NCI-H748 (cell line): ENCODE results near the gene BTK.

Experiments
- DNase-seq: peaks from one replicate; lab custom pipeline; 2025; ENCODE audit not compliant: unreplicated experiment; lab: John Stamatoyannopoulos, UW

Gene BTK

DNA sequence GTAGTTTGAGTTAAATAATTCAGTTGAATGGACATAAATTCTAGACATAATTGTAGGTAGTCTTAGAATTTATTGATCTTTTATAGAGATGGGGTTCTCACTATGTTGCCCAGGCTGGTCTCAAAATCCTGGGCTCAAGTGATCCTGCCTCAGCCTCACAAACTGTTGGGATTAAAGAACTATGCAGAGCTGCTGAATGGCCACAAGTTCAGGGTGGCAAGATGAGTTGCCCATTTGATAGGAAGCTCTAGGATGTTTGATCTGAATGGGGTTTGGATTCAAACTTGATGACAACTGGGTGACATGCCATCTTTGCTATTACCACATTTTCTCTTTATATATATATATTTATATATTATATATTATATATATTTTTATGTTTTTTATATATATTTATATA is 8.4 kb upstream of the BTK start:
- DNase-seq, result no peak

DNA sequence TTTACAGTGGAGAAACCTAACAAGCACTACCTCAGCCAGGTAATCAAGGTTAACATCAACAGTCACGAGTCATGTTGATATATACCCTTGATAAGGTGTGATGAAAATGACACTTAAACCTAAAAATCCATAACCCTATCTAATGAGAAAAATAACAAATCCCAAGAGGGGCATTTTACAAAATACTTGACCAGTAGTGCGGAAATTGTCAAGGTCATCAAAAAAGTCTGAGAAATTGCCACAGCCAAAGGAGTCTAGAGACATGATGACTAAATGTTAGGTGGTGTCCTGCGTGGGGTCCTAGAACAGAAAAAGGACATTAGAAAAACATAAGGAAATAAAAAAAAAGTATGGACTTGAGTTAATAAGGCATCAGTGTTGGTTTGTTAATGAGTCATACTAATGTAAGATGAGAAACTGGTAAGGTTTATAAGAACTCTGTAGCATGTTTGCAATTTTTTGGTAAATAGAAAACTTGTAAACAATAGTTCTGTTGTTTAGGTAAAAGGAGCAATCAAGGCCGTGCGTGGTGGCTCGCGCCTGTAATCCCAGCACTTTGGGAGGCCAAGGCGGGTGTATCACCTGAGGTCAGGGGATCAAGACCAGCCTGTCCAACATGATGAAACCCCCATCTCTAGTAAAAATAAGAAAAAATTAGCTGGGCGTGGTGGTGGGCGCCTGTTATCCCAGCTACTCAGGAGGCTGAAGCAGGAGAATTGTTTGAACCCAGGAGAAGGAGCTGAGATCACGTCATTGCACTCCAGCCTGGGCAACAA is 7.7 kb upstream of the BTK start:
- DNase-seq, result no peak

DNA sequence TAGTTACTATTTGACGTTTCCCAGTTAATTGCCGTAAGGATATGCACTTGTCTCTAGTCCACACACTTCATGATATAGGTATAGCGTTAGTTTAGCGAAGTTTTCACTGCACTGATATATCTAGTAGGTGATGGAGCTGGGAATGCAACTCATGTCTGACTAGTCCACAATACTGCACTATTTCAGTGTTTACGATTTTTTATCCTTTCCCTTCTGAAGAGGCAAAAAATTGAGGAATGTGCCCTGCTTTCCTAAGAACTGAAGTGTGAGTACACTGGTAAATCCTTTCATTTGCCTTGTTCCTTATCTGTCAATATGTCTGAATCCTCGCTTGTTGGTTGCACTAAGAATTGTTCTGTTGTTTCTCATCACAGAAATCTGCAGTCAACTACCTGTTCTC is 5.8 kb upstream of the BTK start:
- no peak for DNase-seq

DNA sequence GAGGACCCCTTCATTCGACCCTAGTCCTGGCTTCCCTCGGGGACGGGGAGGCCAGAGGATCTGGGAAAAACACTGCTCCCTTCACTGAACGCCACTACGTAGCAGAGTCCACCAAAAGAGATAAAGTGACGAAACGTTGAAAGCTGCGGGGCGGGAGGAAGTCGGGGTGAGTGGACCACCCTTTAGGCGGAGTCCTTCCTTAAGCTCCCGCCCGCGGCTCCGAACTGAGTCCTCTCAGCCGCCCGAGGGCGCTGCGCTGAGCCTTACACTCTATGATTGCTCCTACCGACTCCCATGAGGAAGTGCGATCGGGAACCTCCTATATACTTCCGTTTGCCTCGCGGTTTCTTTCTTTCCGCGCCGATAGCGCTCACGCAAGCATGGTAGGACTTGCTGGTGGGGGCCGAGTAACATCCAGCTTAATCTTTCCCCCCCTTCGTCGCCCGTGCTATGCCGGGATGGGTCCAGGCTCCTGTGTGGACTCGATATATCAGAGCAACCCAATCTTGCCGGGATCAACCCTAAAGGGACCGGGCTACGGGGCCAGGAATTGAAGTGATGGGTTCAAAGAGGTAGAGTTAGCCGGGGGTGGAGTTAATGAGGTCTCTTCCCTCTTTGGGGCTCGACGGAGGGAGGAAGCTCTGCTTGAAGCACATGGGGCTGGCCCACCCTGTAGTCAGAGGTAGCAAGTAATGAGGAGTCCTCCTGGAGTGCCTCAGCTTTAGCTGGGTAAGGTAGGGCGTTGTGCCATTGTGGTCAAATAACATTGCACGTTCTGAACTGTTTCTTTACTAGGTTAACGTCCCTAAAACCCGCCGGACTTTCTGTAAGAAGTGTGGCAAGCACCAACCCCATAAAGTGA is 4.9 kb upstream of the BTK start, which contains the start of gene RPL36A:
RPL36A (plus strand) TSS at position 348 of the 862 bp plus-strand sequence; CDS start at position 381, 33 bp downstream.
- peak; percentile 95 for DNase-seq

DNA sequence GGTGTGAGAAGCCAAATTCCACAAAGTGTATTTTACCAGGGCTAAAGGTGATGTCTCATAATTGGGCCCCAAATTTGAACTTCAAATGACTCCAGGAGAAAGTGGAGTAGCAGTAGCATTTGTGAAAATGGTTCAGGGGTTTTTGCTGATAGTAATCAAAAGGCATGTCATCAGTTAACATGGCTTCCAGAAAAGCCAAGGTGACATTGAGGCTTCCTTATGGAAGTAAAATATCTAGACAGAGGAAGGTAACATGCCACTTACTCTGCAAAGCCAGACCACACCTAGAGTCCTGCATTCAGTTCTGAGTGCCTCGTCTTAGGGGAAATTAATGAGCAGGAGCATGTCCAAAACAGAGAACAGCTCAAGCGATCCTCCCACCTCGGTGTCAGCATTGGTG is 2.6 kb upstream of the BTK start:
- no peak for DNase-seq

DNA sequence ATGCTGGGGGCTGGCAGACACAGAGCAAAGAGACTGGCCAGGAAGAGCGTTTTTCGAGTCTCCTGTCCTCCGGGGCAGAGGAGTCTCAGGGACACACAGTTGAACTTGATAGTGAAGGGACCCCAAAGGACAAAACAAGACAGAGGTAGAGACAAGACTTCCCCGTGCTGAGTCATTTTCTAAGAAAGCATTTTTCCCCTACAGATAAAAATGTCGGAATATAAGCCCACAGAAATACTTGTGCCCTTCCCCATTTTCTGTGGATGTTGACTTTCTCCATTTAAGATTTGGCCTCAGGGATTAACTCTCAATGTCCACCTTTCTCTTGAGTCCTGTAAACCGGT is 523 bp upstream of the BTK start:
- no peak for DNase-seq

DNA sequence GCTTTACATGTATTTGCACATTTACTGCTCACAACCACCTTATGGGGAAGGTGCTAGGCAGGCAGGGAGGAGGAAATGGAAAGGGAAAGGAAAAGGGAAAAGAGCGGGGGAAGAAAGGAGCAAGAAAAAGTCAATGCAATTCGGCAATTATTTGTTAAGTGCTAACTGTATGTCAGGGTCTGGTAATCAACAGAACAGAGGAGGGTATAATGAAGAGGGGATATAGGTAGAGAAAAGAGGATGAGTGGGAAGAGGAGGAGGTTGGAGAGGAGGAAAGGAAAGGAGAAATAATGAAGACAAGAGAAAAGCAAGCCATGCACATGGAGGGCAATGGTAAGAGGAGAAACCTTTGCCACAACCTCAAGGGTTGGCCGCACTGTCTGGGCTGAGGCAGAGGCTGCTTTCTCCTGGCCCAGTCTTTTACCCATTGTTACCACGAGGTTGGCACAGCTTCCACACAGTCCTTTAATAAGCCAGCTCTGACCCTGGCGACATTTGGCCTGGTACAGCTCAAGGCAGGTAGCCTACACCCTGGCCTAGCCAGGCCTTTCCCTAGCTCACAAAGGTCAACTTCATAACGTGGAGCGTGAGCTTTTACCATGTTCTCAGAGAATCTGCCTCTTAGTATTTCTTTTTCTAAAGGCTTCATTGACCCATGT is 836 bp downstream of the BTK start:
- no peak for DNase-seq

DNA sequence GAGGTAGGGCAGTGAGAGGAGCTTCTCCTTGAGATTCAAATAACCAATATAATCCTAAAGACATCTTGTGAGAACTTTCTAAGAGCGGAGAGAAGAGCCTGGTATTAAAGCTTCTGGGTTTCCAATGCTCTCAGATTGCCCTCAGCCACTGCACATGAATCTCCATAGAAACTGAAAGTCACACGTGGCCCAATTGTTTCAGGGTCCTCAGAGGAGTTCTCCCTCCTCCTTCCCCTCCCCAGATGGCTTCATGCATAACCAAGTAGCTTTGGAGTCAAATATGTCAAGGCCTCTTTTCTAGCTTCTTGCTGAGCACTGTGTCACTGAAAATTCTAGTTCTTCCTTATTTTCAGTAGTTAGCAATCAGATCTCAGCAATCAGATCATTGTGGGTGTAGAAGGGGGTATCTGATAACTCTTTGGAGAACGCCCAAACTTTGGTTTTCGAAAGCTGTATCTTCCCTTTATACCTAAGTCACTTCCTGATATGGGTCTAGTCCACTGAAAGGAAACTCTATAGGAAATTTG is 2.2 kb downstream of the BTK start:
- DNase-seq, result no peak

DNA sequence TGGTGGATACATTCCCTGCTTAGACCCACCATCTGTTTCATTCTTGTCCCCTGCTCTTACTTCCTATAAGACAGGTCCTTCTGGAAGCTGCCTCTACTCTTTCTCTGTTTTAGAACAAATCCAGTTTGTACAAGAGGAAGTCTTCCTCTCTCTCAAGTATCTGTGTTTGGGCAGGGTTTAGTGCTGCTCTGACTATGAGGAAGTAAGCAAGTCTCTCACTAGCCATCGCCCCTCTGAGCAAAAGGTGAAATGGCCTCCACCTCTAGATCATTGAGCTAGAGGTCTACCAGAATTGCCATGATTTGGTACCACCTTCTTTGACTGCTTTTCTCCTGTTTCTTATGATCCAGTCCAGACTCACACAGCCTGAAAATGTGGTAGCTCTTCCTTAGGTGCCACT is 8.4 kb downstream of the BTK start:
- DNase-seq, result no peak

DNA sequence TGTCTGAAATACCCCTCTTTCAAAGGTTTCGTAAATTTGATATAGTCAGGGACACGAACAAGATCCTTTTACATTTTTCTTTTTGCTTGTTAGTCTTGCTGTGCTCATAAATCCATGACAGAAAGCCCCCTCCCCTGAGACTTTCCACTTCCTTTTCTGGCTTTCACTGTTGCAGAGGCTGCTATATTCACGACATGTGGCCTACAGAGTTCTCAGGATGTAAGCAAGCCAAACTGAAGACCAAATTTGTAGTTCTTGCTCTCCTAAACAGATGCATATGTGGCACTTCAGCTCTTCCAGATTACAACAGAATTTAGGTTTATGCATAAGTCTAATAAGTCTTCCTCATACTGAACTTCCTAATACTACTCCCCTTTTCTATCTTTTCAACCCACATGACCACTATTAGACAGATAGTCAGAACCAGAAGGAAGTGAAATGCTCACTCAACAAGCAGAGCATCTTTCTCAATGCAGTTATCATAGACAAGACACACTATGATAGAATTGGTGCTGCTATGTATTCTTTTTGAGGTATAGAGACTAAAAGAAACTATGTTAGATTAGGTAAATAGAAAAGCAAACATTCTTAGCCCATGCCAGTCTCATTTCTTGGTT is 15.0 kb downstream of the BTK start:
- DNase-seq, result no peak

DNA sequence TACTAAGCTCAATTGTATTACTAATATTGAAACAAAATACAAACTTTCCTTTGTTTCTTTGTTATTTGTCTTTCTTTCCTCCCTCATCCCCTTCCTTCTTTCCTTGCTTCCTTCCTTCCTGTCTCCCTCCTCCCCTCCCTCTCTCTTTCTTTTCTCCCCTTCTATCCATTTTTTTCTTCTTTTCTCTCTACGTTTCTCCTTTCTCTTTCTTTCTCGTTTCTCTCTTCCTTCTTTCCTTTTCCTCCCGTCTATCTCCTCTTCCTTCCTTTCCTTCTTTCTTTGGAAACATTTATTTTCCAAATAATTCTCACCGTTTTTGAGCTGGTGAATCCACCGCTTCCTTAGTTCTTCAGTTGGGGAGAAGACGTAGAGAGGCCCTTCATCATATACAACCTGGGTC is 16.3 kb downstream of the BTK start:
- no peak for DNase-seq

DNA sequence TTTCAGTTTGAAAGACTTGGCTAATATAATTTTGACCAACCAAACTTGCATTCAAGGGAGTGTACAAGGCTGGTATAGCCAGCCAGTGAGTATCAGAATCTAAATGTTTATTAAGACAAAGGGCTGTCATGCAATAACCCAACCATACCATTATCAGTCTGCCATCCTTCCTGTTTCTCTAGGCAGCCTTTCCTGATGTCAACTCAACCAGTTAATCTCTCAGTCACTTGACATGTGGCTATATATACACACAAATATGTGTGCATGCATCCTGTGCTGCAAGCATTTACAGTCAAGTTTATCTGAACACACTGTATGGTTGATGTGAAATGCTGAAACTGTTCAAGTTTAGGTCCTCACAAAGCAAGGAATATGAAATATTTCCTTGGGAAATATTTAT is 17.2 kb downstream of the BTK start:
- no peak for DNase-seq

DNA sequence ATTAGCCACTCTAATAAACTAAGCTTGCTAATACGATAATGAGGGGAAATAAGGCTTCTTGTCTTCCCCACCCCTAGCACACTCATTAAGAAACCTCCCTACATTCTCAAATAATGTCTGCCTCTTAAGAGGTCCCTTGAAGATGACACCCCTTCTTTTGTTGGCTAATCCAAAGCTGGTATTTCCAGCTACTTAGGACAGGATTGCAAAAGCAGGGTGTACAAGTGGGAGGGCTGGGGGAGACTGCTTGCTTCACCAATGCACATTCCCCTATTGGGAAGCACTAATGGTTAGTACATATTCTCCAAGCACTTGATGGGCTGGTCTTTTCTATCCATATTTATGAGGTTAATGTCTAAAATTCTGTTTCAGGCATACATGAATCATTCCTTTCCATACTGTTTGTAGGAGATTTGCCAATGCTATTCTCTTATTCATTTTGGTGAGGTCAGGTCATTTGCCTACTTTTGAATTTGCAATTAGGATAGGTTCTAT is 20.6 kb downstream of the BTK start:
- no peak for DNase-seq

DNA sequence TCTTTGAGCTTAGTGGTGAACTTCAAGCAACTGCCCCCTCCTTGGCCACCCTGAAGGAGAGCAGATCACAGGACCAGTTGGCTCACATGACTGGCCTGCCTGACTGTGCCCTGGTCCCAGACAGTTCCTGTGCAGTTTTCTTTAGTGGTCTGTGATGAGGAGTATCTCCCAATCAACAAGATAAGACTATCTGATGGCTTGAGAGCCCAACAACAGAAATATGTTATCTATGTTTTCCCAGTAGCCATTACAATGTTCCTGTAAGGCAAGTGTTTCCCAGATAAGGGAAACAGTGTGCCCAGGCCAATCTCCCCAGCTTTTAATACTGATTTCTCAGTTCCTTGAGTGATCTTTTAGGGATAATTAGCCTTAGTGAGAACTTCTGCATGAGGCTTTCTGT is 23.2 kb downstream of the BTK start:
- DNase-seq, result no peak

DNA sequence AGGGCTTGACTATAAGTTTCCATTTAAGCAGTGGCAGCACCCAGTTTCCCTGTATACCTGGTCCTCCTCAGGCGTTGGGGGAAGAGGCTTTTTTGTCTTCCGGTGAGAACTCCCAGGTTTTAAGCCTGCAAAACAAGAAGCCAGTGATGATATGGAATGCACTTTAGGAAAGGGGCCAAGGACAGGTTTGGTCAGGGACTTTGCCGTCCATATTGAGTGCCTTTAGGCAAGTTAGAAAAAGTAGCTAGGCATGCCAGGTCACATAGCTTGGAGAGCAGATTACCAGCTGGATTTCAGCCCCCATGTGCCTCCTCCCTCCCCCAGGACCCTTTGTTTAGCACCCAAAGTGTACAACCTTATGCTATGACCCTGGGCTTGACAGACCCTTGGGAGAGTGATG is 23.9 kb downstream of the BTK start:
- no peak for DNase-seq

DNA sequence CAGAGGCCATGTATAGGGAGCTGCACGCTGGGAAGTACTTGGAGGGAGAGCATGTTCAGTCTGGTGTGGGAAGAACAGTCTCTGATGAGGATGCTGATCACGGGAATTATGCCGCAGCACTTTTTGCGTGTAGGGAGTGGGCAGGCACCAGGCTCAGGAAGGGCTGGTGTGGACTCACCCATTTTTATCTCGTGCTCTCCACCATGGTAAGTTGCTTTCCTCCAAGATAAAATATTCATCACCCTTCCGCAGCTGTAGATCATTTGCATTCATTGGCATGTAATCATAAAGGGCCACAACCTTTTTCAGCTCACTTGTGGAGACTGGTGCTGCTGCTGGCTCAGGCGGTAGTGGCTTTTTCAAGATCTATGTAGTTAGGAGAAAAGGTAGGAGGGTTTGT is 25.6 kb downstream of the BTK start:
- DNase-seq, result no peak

DNA sequence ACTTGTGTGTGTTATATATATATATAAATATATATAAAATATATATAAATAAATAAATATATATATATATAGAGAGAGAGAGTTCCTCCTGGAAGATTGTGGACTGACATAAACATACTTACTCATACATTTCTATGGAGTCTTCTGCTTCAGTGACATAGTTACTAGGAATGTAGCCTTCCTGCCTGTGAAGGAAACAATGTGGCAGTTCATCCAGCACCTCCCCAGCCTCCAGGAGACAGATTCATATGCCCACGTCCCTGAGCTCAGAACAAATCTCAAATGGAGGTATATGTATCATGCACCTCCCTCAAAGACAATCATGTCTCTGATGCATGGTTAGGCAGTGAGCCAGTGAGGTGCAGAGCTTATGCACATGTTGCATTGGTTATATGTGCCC is 26.0 kb downstream of the BTK start:
- no peak for DNase-seq

DNA sequence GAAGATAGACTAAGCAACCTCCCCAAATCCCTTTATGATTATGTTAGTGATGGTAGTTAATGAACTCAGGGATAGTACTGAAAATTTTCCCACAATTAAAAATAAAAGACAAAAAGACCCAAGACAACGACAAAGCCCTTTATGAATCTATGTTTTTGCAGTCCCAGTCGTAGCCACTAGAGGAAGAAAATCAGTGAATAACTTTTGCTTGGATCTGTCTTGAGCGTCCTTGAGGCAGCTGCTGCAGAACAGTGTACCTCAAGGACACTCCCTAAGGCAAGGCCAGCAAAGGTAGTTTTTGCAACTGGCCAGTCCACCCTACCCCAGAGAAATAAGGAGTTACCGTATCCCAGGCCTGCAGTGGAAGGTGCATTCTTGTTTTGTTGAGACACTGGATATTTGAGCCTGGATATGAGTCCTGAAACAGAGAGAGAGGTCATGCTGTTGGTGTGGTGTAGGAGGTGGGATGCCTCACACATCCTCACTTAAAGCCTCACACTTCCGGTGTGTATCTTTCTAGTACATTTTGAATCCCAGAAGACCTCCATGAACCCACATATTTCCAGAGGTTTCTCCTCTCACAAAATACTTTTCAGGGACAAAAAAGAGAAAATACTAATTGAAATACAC is 28.7 kb downstream of the BTK start:
- no peak for DNase-seq

DNA sequence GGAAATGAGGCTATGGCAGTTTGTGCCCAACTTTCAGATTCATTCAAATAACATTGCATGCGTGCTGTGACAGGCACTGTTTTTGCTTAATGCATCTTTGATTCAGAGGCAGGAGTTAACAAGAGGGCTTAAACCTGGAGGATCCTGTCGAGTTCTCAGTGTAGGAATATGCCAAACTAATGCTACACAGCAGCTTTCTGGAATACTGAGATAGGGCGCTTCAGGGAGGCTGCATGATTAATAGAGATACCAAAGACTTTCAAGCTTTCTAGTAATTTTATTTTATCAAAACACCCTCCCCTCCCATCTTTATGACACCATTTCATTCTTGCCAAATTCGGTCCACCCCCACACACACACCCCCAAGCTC is 36.8 kb downstream of the BTK start:
- no peak for DNase-seq

DNA sequence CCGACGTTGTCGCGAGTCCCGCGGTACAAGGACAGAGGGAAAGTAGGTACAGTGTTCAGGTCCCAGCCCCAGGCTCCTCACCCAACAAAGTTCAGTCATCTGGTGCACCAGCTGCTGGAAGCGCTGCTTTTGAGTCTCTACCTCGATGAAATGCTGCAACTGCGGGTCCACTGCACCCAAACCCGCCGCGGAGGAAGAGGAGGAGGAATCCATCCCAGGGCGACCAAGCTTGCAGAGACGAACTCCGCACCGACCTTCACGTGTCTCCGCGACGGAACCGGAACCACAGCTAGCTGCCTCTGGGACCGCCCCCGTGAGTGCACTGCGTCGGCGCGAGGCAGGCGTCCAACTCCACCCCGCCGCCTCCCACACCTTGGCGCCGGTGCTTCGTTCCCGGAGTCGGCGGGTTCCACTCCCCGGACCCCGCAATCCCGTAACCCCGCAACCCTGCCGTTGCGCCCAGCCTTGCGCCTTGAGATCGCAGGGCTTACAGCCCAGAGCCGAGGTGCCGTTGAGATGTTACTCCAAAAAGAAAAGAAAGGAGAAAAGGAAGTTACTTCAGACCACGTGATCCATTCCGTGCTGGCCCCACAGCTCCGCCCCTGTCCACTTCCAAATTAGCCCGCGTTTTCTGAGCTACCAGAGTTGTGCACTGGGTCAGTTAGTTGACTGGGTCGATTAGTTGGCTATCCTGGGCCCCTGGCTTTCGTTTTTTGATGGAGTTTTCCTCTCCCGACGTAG is 37.4 kb downstream of the BTK start, which contains the start of gene TIMM8A:
TIMM8A (minus strand) TSS at position 291 of the 741 bp plus-strand sequence; CDS start at position 213, 78 bp downstream.
- peak; percentile 79 for DNase-seq
